ENCODE measurements around the gene TSPAN14.
A peak's percentile ranks its signal among the peaks of the same experiment; 100 is the strongest.

Gene TSPAN14

GRCh38 chr10:80457554-80458262 lies 3.6 kb downstream of the TSPAN14 start:
- Mint-ChIP-seq H3K36me3 (no peaks in the 10 kb centered on the region), H3K27ac (peak overlapping the region; percentile 100), H3K4me3 (peak overlapping the region; percentile 95), H3K27me3 (no peaks in the 10 kb centered on the region), H3K9me3 (ENCODE audit: low read depth) (no peaks in the 10 kb centered on the region), H3K4me1 (ENCODE audit: low read depth) (peaks cover 76% of the 10 kb centered on the region)

DNA sequence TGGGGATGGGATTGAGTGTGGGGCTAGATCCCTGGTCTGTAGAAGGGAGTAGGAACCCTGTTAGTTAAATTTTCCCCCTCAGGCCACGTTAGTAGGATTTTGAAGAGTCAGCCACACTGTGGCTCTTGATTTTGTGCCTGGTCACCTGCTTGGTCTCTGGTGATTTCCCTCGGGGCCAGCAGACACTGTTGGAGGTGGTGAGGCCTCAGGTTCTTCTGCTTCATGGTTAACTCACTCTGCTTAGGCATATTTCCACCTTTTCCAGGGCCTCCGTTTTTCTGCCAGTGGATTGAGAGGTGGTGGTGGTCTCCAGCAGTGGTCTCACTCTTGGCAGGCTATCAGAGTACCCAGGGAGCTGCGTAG lies 4.1 kb downstream of the TSPAN14 start:
- Mint-ChIP-seq H3K4me1 (ENCODE audit: low read depth) (peaks cover 78% of the 10 kb centered on the region), H3K27me3 (no peaks in the 10 kb centered on the region), H3K27ac (peak overlapping the region; percentile 100), H3K36me3 (no peaks in the 10 kb centered on the region), H3K9me3 (ENCODE audit: low read depth) (no peaks in the 10 kb centered on the region), H3K4me3 (peak overlapping the region; percentile 95)

- H3K9me3 Mint-ChIP-seq (ENCODE audit: low read depth): no peaks in the 10 kb centered on the region
- H3K36me3 Mint-ChIP-seq: no peaks in the 10 kb centered on the region
- H3K4me3 Mint-ChIP-seq: peak overlapping the region; percentile 95
- H3K4me1 Mint-ChIP-seq (ENCODE audit: low read depth): peaks cover 78% of the 10 kb centered on the region
- H3K27me3 Mint-ChIP-seq: no peaks in the 10 kb centered on the region
- H3K27ac Mint-ChIP-seq: peak overlapping the region; percentile 100
Observed at GRCh38 chr10:80458638-80459037, 4.5 kb downstream of the TSPAN14 start.

DNA sequence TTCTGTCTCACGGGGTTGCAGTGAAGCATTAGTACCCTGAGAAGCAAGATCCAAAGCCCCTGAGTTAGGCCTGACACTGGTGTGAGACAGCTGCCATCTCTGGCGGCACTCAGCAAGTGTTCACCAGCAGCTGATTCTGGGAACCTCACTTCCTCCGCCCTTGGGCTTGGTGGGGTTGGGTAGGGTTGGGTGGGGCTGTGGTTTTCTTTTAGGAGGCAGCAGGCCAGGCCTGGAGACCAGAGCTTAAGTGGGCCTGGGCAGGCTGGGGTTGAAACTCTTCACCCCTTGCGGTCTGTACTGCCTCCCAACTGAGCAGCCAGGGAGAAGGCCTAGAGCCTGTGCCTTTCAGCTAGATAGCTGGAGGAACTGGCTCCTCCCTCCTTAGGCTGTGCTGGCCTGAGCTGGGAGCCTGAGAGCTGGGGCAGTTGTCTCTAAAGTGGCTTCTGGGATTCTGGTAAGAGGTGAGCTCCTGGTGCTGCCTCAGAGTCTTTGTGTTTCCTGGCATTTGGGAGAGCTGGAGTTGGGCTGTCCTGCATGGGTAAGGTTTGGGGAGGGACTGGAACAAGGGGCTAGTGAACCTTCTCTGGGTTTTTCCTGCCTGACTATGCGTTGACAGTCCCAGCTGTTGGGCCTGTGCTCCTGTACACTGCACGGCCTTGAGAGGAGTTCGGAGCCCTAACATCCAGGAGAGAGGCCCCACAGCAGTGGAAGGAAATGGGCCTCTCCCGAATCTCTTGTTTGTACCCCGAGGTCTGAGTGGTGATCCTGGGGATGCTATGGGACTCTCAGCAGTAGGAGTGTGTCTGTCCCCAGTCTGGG lies 5.1 kb downstream of the TSPAN14 start:
- H3K9me3 Mint-ChIP-seq (ENCODE audit: low read depth): no peaks in the 10 kb centered on the region
- H3K27ac Mint-ChIP-seq: peak overlapping the region; percentile 100
- H3K4me3 Mint-ChIP-seq: peak overlapping the region; percentile 95
- no peaks in the 10 kb centered on the region for H3K36me3 Mint-ChIP-seq
- no peaks in the 10 kb centered on the region for H3K27me3 Mint-ChIP-seq
- peaks cover 83% of the 10 kb centered on the region for H3K4me1 Mint-ChIP-seq (ENCODE audit: low read depth)

DNA sequence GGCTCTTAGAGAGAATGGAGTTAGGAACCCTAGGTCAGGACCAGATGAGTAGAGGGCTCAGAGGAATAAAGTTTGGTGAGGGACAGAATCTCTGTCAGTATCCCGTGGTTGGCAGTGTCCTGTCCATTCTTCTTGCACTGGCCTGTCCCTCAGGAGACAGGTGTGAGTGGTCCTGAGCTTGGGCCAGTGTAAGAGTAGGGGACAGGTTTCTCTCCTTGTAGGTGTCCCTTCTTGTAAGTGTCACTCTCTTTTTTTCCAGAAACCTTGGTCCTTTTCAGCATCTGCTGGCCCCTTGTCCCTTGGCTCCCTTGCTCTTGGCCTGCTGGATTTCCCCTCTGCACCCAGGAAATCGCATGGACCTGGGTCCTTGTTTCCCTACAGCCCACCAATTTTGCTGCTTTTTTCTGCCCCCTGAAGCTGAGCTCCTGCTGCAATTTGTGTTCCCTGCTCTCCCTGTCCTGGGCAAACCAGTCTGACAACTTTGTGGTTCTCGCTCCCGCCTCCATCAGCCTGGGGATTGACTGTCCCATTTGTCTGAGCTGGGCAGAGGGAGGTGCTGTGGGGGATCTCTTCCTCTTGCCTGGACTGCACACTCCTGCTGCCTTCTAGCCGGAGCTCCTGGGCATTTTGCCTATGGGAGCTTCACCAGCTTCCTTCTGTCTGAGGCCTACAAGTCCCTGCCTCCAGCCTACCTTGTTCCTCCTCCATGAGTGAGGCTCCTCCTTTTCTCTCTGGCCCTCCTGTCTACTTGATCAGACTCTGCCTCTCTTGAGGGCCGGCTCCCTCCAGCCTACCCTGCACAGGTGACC lies 6.5 kb downstream of the TSPAN14 start:
- Mint-ChIP-seq H3K4me3 (peak overlapping the region; percentile 95), H3K27ac (peak overlapping the region; percentile 100), H3K27me3 (no peaks in the 10 kb centered on the region), H3K36me3 (no peaks in the 10 kb centered on the region), H3K9me3 (ENCODE audit: low read depth) (no peaks in the 10 kb centered on the region), H3K4me1 (ENCODE audit: low read depth) (peaks cover 96% of the 10 kb centered on the region)

DNA sequence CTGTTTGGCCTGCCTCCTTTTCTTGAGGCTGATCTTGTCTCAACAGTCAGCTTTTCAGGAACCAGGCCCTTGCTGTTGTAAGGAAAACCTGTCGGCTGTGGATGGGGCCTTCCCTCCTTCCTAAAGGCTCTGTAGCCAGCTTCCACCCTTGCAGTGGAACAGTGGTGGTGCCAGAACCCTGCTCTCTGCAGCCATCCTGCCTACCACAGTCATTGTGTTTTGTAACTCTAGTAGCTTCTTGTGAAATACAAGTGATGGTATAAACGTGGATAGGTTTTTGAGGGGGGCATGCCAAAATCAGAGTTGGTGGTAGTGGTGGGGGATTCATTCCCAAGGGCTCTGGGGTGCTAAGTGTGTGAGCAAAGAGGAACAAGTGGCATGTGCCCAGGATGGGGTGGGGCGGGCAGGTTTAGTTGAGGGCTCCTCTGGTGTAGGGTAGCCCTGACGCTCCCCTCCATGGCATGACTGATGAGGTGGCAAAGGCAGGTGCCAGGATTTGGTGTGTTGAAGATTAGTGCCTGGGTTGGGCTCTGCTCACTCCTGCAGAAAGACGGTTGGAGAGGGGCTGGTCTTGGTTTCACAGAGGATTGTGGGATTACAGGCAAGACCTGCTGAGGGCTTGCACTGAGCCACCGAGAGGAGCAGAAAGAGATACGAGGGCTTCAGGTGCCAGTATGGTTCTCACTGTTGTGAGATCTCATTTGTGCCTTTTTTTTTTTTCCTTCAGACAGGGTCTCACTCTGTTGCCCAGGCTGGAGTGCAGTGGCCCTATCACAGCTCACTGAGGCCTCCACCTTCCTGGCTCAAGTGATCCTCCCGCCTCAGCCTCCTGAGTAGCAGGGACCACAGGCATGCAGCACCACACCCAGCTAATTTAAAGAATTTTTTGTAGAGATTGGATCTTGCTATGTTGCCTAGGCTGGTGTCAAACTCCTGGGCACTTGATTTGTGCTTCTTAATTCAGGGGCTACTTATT lies 7.4 kb downstream of the TSPAN14 start:
- peak overlapping the region; percentile 100 for H3K27ac Mint-ChIP-seq
- no peaks in the 10 kb centered on the region for H3K9me3 Mint-ChIP-seq (ENCODE audit: low read depth)
- no peaks in the 10 kb centered on the region for H3K27me3 Mint-ChIP-seq
- H3K36me3 Mint-ChIP-seq: no peaks in the 10 kb centered on the region
- peak overlapping the region; percentile 95 for H3K4me3 Mint-ChIP-seq
- H3K4me1 Mint-ChIP-seq (ENCODE audit: low read depth): peaks cover 97% of the 10 kb centered on the region

DNA sequence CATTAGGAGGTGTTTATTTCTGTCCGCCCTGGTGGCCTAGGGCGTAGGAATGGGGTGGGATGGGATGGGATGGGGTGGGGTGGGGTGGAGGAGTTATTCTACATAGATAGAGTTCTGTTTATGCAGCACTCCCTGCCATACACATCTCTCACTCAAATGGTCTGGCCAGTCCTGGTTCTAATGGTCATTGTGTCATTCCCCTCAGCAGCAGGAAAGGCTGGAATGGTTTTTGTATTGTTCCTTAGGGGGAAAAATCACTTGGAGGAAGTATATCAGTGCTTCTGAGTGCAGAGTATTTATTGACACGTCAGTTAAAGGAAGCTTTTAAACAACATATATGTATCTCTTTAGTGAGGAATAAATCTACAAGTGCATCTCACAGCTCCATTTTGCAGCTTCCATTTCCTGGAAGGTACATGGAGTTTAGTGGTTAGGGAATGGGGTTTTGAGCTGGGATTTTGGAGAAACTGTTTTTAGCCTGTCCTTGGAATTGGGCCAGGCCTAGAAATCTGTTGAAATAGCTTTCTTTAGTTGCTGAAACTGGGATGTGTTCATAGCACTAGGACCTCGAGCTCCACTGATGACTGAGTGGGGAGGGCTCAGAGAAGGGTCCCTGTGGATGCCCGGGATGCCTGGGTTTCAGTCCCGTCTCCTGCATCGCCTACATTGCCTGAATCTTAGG lies 8.3 kb downstream of the TSPAN14 start:
- Mint-ChIP-seq H3K36me3 (no peaks in the 10 kb centered on the region), H3K9me3 (ENCODE audit: low read depth) (no peaks in the 10 kb centered on the region), H3K27me3 (no peaks in the 10 kb centered on the region), H3K4me1 (ENCODE audit: low read depth) (peaks cover 98% of the 10 kb centered on the region), H3K27ac (peak overlapping the region; percentile 100), H3K4me3 (peak overlapping the region; percentile 94)

GRCh38 chr10:80462981-80463741 lies 9.1 kb downstream of the TSPAN14 start:
- no peaks in the 10 kb centered on the region for H3K27me3 Mint-ChIP-seq
- H3K4me3 Mint-ChIP-seq: peak overlapping the region; percentile 94
- no peaks in the 10 kb centered on the region for H3K36me3 Mint-ChIP-seq
- peak overlapping the region; percentile 100 for H3K27ac Mint-ChIP-seq
- peaks cover 98% of the 10 kb centered on the region for H3K4me1 Mint-ChIP-seq (ENCODE audit: low read depth)
- no peaks in the 10 kb centered on the region for H3K9me3 Mint-ChIP-seq (ENCODE audit: low read depth)

- Mint-ChIP-seq H3K4me1 (ENCODE audit: low read depth) (peaks cover 98% of the 10 kb centered on the region), H3K27ac (peak overlapping the region; percentile 100), H3K4me3 (peak overlapping the region; percentile 94), H3K9me3 (ENCODE audit: low read depth) (no peaks in the 10 kb centered on the region), H3K36me3 (no peaks in the 10 kb centered on the region), H3K27me3 (no peaks in the 10 kb centered on the region)
Observed at GRCh38 chr10:80463868-80464267, 9.8 kb downstream of the TSPAN14 start.

GRCh38 chr10:80464557-80465450 lies 10.7 kb downstream of the TSPAN14 start:
- Mint-ChIP-seq H3K4me3 (peak overlapping the region; percentile 94), H3K27me3 (no peaks in the 10 kb centered on the region), H3K36me3 (no peaks in the 10 kb centered on the region), H3K27ac (peak overlapping the region; percentile 100), H3K4me1 (ENCODE audit: low read depth) (peaks cover 97% of the 10 kb centered on the region), H3K9me3 (ENCODE audit: low read depth) (no peaks in the 10 kb centered on the region)

- Mint-ChIP-seq H3K36me3 (peaks cover 3% of the 10 kb centered on the region), H3K4me1 (ENCODE audit: low read depth) (peaks cover 96% of the 10 kb centered on the region), H3K27ac (peak overlapping the region; percentile 100), H3K9me3 (ENCODE audit: low read depth) (no peaks in the 10 kb centered on the region), H3K4me3 (peak overlapping the region; percentile 94), H3K27me3 (no peaks in the 10 kb centered on the region)
Observed at GRCh38 chr10:80465451-80465835, 11.3 kb downstream of the TSPAN14 start.

- Mint-ChIP-seq H3K27me3 (no peaks in the 10 kb centered on the region), H3K9me3 (ENCODE audit: low read depth) (no peaks in the 10 kb centered on the region), H3K4me1 (ENCODE audit: low read depth) (peaks cover 96% of the 10 kb centered on the region), H3K4me3 (peak overlapping the region; percentile 94), H3K36me3 (peaks cover 3% of the 10 kb centered on the region), H3K27ac (peak overlapping the region; percentile 100)
Observed at GRCh38 chr10:80465839-80466590, 11.9 kb downstream of the TSPAN14 start.

Measured in activated naive CD8-positive, alpha-beta T cell (primary cell).